K562 (cell line): ENCODE results near the gene LGALS8. TPM values are rescaled to one million over a fixed set of nuclear protein-coding genes. Genes with fewer than 3 reads are reported as not detected.

Experiments
- CHD2 ChIP-seq: IDR thresholded peaks from 2 replicates; pipeline ENCODE4 v1.6.1; 2011; ENCODE audit warnings: low read depth, low read length
- CXXC5 ChIP-seq: fragments of 250-450 bp; sonication (Bioruptor Pico); IDR thresholded peaks from 2 replicates; pipeline ENCODE4 v1.8.0; 2022; ENCODE audit warnings: inconsistent platforms, mild to moderate bottlenecking, moderate library complexity
- DNMT1 ChIP-seq: fragments of 450-650 bp; IDR thresholded peaks from 2 replicates; pipeline ENCODE4 v1.6.1; 2016; ENCODE audit warnings: antibody characterized with exemption, mild to moderate bottlenecking
- GATAD2A ChIP-seq: fragments of 450-650 bp; IDR thresholded peaks from 2 replicates; pipeline ENCODE4 v1.6.1; 2017
- MECOM ChIP-seq: fragments of 250-450 bp; sonication (Bioruptor Pico); IDR thresholded peaks from 2 replicates; pipeline ENCODE4 v1.8.0; 2022; ENCODE audit warnings: inconsistent platforms
- PRMT5 ChIP-seq: sonication (generic); formaldehyde crosslinking; IDR thresholded peaks from 2 replicates; pipeline ENCODE4 v1.5.0; 2020; ENCODE audit warnings: missing genetic modification reagents
- SRSF1 ChIP-seq: fragments of 200-400 bp; formaldehyde crosslinking; IDR thresholded peaks from 2 replicates; pipeline ENCODE4 v1.6.1; 2017; ENCODE audit warnings: mild to moderate bottlenecking, low read depth, low read length, moderate library complexity
- TRIM28 ChIP-seq: fragments of 450-650 bp; IDR thresholded peaks from 2 replicates; pipeline ENCODE4 v1.6.1; 2017
- U2AF1 ChIP-seq: fragments of 200-400 bp; formaldehyde crosslinking; optimal IDR thresholded peaks from 2 replicates; pipeline ENCODE3; 2017; ENCODE audit warnings: mild to moderate bottlenecking, low read depth, low read length, moderate library complexity
- YY1 ChIP-seq, 3 experiments: IDR thresholded peaks; 2 replicates each; pipeline ENCODE4 v1.6.1; 2011; ENCODE audit warnings: low read length in 2 of 3, mild to moderate bottlenecking in 2 of 3, moderate library complexity in 2 of 3, borderline replicate concordance in 1 of 3, control low read depth in 1 of 3, low read depth in 1 of 3; ENCODE audit not compliant: insufficient read depth in 3 of 3, insufficient replicate concordance in 2 of 3, control insufficient read depth in 1 of 3, insufficient read length in 1 of 3; ENCODE audit errors: extremely low read depth in 1 of 3
- ZBTB7A ChIP-seq: IDR thresholded peaks from 2 replicates; pipeline ENCODE4 v1.6.1; 2011; ENCODE audit warnings: low read depth, mild to moderate bottlenecking, low read length, moderate library complexity, borderline replicate concordance; ENCODE audit not compliant: control insufficient read depth
- ZNF197 ChIP-seq: fragments of 200-800 bp; sonication (Bioruptor generic); IDR thresholded peaks from 2 replicates; pipeline ENCODE4 v1.6.1; 2016; ENCODE audit warnings: low read depth, missing genetic modification characterization, missing compliant biosample characterization
- ZNF41 ChIP-seq: fragments of 250-450 bp; sonication (Bioruptor Pico); conservative IDR thresholded peaks from 2 replicates; pipeline ENCODE4 v1.4.0; 2020; ENCODE audit warnings: mild to moderate bottlenecking
- ZNF444 ChIP-seq: fragments of 250-450 bp; sonication (Bioruptor Pico); IDR thresholded peaks from 2 replicates; pipeline ENCODE4 v1.4.0; 2020; ENCODE audit warnings: mild to moderate bottlenecking, moderate library complexity
- ZNF592 ChIP-seq: fragments of 450-650 bp; IDR thresholded peaks from 2 replicates; pipeline ENCODE4 v1.6.1; 2017; ENCODE audit warnings: antibody characterized with exemption, mild to moderate bottlenecking
- ZNF75A ChIP-seq: fragments of 450-650 bp; formaldehyde crosslinking; IDR thresholded peaks from 2 replicates; pipeline ENCODE4 v1.4.0; 2020; ENCODE audit warnings: mild to moderate bottlenecking
- polyA plus RNA-seq, 8 experiments: library from polyadenylated mRNA; depleted of rRNA in 4 of 8; stranded (reverse) in 5 of 8; unstranded in 3 of 8; fragments of >200 nt; fragmentation: Nextera tagmentation in 2 of 8; fragmentation: Illumina TruSeq in 1 of 8; extraction: Ambion mirVana in 2 of 8; extraction: Trizol in 1 of 8; gene quantifications; 2 replicates each; pipeline versions ENCODE4 v1.2.1 to v1.2.3, GENCODE V29; 2011 to 2014; ENCODE audit warnings: inconsistent platforms in 1 of 8, missing spikeins in 1 of 8
- total RNA-seq, 7 experiments: library from RNA; depleted of rRNA in 6 of 7; stranded (reverse); fragments of >200 nt in 6 of 7; fragmentation: Illumina TruSeq in 2 of 7; extraction: Trizol in 2 of 7; gene quantifications; 2 replicates each; pipeline versions ENCODE4 v1.2.1 to v1.2.3, GENCODE V29; 2011 to 2021; ENCODE audit warnings: low replicate concordance in 1 of 7
- TF ChIP-seq, protein P1 (sequence below): sonication (generic); formaldehyde crosslinking; IDR thresholded peaks from 2 replicates; pipeline ENCODE4 v1.8.0; 2022; ENCODE audit warnings: mild to moderate bottlenecking, missing genetic modification reagents, borderline replicate concordance

Gene LGALS8
- total and polyA plus RNA-seq, 9 of the 15 experiments (the other 6 are each of a cell fraction or from before 2014, with no cell fraction given) = 57.4 to 87.7 (median 70.3) TPM

DNA sequence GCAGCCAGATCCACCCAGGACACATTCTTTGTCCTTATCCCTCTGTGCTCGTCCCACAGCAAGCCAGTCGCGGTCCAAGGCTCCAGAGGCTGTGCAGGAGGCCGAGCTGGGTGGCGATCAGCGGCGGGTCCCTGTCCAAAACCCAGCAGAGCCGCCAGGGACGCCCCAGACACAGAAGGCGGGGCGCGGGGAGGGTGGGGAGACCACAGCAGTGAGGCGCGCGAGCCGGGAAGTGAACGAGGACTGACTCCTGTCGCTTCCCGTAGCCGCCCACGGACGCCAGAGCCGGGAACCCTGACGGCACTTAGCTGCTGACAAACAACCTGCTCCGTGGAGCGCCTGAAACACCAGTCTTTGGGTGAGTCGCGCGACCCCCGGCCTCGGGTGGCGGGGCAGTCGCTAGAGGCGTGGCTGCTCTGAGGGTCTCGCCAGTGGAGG, at the start of gene LGALS8 (continued):
- peak; percentile 76 for TF ChIP-seq ZBTB7A
- no peak for TF ChIP-seq PRMT5 (CRISPR knock-in tag)
- TF ChIP-seq ZNF197 (CRISPR knock-in tag) = no peak
- TF ChIP-seq MECOM (CRISPR knock-in tag) = no peak
- no peak for TF ChIP-seq GATAD2A
- peak; percentile 37 for TF ChIP-seq U2AF1
- no peak for TF ChIP-seq DNMT1
- peak in 1 of 3 experiments; percentile 10 for TF ChIP-seq YY1 (IDR thresholded peaks at IDR 0.05; ENCODE audit: borderline replicate concordance in 1 of 3, control insufficient read depth in 1 of 3, extremely low read depth in 1 of 3, insufficient read depth in 3 of 3, insufficient read length in 1 of 3, insufficient replicate concordance in 2 of 3, low read depth in 1 of 3, low read length in 2 of 3)
- TF ChIP-seq CHD2 = no peak
- no peak for TF ChIP-seq ZNF444
- TF ChIP-seq ZNF75A (CRISPR knock-in tag) = peak; percentile 18; the same call in 1 of the 2 replicates
- TF ChIP-seq ZNF592 = no peak
- TF ChIP-seq, protein P1, sequence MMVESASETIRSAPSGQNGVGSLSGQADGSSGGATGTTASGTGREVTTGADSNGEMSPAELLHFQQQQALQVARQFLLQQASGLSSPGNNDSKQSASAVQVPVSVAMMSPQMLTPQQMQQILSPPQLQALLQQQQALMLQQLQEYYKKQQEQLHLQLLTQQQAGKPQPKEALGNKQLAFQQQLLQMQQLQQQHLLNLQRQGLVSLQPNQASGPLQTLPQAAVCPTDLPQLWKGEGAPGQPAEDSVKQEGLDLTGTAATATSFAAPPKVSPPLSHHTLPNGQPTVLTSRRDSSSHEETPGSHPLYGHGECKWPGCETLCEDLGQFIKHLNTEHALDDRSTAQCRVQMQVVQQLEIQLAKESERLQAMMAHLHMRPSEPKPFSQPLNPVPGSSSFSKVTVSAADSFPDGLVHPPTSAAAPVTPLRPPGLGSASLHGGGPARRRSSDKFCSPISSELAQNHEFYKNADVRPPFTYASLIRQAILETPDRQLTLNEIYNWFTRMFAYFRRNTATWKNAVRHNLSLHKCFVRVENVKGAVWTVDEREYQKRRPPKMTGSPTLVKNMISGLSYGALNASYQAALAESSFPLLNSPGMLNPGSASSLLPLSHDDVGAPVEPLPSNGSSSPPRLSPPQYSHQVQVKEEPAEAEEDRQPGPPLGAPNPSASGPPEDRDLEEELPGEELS (CRISPR knock-in tag) = no peak
- no peak for TF ChIP-seq TRIM28
- TF ChIP-seq CXXC5 = peak; percentile 77
- no peak for TF ChIP-seq ZNF41 (CRISPR knock-in tag)
- 0 out of 2 replicates have a peak, but pooled peaks have one; percentile 48 for TF ChIP-seq SRSF1
